ENCODE results near the gene JMJD4. TPM values are rescaled to one million over a fixed set of nuclear protein-coding genes. Genes with fewer than 3 reads are reported as not detected.

Gene JMJD4
- total RNA-seq, 1 donor from 2014 or later: 20.6 TPM

DNA sequence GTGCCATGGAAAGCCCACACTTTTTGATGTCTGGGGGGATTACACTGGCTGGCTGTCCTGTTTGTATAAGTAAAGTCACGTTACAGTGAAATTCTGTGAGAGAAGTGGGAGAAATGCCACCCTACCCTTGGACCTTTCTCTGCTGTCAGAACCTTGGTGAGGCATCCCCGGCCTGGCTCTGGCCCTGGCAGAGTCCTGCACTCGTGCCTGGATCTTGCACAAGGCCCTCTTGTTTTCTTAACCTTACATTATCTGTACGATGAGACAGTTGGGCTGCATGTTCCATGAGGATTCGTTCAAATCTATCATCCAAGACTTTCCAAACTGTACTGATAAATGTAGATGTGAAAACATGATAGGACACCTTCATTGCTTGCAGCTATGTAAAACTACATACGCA lies 11.6 kb upstream of the JMJD4 start:
- no peaks in the 10 kb centered on the region for H3K9me3 Mint-ChIP-seq
- H3K4me1 Mint-ChIP-seq: no peaks in the 10 kb centered on the region
- H3K27me3 Mint-ChIP-seq (ENCODE audit: low read depth): no peaks in the 10 kb centered on the region
- peaks cover 11% of the 10 kb centered on the region for H3K36me3 Mint-ChIP-seq
- no peak overlapping the region for H3K4me3 Mint-ChIP-seq
- no peak overlapping the region for H3K27ac Mint-ChIP-seq
- DNase-seq (ENCODE audit: low spot score in 2 of 2, unreplicated experiment in 2 of 2): no peak
- TF ChIP-seq, protein P1, sequence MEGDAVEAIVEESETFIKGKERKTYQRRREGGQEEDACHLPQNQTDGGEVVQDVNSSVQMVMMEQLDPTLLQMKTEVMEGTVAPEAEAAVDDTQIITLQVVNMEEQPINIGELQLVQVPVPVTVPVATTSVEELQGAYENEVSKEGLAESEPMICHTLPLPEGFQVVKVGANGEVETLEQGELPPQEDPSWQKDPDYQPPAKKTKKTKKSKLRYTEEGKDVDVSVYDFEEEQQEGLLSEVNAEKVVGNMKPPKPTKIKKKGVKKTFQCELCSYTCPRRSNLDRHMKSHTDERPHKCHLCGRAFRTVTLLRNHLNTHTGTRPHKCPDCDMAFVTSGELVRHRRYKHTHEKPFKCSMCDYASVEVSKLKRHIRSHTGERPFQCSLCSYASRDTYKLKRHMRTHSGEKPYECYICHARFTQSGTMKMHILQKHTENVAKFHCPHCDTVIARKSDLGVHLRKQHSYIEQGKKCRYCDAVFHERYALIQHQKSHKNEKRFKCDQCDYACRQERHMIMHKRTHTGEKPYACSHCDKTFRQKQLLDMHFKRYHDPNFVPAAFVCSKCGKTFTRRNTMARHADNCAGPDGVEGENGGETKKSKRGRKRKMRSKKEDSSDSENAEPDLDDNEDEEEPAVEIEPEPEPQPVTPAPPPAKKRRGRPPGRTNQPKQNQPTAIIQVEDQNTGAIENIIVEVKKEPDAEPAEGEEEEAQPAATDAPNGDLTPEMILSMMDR (IDR thresholded peaks at IDR 0.05; ENCODE audit: unreplicated experiment): no peak

DNA sequence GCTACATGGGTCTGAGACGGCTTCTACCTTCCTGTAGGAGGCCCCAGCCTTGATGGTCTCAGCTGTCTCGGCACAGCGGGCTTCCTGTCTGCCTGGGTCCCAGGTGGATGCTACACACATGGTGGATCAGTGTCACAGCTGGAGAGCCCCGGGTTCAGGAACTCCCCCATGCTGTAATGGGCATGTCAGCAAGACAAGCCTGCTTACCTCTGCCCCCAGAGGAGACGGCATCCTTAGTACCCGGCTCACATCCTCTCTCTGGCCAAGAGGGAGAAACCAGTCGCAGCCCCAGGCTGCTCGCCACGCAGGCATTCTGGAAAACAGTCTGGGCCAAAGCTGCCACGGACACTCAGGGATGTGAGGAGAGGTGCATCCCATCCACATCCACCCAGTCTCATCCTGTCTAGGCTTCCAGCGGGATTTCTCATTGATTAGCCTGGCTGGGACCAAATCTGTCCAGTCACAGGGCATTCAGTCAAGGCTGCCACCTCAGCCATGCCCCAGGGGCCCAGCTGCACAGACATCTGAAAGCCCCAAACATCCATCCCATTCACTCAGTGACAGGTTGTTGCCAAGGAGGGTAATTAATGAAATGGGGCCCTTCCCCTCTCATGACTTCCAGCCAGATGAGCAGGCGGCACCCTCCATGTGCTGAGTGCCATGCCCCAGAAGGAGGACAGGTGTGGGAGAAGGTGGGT lies 10.6 kb upstream of the JMJD4 start:
- no peaks in the 10 kb centered on the region for H3K4me1 Mint-ChIP-seq
- TF ChIP-seq, protein P1 (IDR thresholded peaks at IDR 0.05; ENCODE audit: unreplicated experiment): no peak
- DNase-seq (ENCODE audit: low spot score in 2 of 2, unreplicated experiment in 2 of 2): no peak

DNA sequence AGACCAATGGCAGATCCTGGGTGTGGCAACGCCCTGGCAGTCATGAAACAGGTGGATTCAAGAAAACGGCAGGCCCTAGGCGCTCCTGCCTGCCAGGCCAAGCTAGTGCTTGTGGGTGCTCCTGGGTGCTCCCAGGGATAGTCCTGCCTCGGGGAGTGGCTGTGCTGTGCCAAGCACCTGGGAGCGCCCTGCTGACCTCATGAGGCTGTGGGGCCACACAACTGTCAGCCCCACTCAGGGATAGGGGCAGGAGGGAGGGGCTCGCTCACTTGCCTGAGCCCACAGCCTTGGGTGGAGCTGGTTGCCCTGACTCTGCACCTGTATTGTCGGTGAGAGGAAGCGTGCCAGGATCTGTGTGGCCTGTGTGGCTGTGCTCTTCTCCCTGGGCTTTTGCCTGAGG lies 9.6 kb upstream of the JMJD4 start:
- no peaks in the 10 kb centered on the region for H3K4me1 Mint-ChIP-seq
- no peak overlapping the region for H3K27ac Mint-ChIP-seq
- TF ChIP-seq, protein P1 (IDR thresholded peaks at IDR 0.05; ENCODE audit: unreplicated experiment): no peak
- H3K4me3 Mint-ChIP-seq: no peak overlapping the region
- H3K9me3 Mint-ChIP-seq: no peaks in the 10 kb centered on the region
- no peak for DNase-seq (ENCODE audit: low spot score in 2 of 2, unreplicated experiment in 2 of 2)
- H3K36me3 Mint-ChIP-seq: peaks cover 7% of the 10 kb centered on the region
- H3K27me3 Mint-ChIP-seq (ENCODE audit: low read depth): no peaks in the 10 kb centered on the region

More for the DNA sequence above, 10.6 kb upstream of the JMJD4 start:
- H3K27ac Mint-ChIP-seq: no peak overlapping the region
- no peak overlapping the region for H3K4me3 Mint-ChIP-seq
- H3K36me3 Mint-ChIP-seq: peaks cover 6% of the 10 kb centered on the region
- H3K9me3 Mint-ChIP-seq: no peaks in the 10 kb centered on the region
- no peaks in the 10 kb centered on the region for H3K27me3 Mint-ChIP-seq (ENCODE audit: low read depth)

DNA sequence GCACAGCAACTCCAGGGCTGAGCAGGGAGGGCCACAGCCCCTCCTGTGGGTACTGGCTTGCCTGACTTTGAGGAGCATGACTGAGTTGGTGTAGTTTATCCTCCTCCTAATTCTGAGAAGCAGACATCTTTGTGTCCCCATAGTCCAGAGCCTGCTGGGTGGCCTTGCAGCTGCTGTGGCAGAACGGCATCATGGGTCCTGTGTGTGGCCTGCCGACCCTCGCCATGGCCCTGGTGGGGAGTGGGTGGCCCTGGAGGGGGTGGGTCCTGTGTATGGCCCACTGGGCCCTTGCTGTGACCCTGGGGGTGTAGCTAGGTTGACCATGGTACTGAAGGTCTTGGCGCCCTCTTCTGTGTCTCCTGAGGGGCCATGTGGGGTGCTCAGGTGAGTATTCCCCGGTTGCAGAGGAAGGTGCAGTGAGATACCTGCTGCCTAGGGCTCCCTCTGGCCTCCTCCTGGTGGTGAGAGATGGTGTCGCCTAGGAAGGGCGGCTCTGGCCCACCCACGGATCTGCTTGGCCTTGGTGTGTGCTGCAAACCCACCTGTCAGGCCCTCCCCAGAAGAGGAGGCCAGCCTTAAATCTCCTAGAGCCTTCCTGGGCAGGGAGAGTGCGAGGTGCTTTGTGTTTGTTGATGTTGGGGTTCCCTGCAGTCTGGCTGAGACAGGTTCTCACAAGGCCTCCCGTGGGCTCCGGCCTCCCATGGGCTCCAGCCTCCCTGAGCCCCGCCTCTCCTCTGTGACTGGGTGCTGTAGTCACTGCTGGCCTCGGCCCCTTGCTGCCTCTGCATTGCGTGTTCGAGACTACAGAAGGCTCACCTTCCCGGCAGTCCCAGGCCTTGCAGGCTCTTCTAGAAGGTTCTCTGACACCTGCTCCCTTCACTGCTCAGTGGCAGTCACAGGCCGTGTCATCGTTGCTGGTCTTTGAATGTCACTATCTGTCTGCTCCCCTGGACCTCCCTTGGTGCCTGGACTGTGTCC lies 7.9 kb upstream of the JMJD4 start:
- no peak for DNase-seq (ENCODE audit: low spot score in 2 of 2, unreplicated experiment in 2 of 2)
- Mint-ChIP-seq H3K36me3 (peaks cover 4% of the 10 kb centered on the region), H3K27ac (no peak overlapping the region), H3K9me3 (no peaks in the 10 kb centered on the region), H3K4me1 (no peaks in the 10 kb centered on the region), H3K27me3 (ENCODE audit: low read depth) (no peaks in the 10 kb centered on the region), H3K4me3 (no peak overlapping the region)
- TF ChIP-seq, protein P1 (IDR thresholded peaks at IDR 0.05; ENCODE audit: unreplicated experiment): no peak

DNA sequence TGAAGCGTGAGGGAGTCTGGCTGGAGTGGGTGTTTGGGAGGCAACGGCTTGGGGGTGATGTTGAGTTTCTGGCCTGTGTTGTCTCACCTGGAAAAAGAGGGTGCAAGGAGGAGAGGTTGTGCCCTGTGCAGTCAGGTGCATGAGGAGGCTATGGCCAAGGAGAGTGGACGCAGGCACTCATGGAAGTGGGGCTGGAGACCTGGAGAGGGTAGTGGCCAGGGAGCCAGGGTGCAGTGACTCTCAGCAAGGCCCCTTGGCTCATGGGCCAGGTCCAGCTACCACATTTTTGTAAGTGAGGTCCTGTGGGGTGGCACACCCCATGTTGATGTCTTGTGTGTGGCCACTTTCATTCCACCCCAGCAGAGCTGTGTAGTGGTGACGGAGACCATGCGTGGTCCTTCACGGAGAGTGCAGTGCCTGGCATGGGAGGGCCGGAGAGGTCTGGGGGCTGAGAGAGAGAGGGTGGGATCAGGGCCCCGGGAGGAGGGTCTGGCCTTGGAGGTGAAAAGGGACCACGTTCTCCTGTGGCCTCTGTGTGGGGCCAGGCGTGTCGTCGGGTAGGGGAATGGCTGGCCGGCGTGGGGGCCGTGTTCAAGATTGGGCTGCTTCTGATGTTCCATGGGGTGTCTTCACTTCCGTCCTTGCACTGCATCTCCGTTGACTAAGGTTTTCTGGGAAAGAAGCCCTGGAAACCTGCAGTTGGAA lies 6.2 kb upstream of the JMJD4 start:
- TF ChIP-seq, protein P1 (IDR thresholded peaks at IDR 0.05; ENCODE audit: unreplicated experiment): no peak
- peaks cover 8% of the 10 kb centered on the region for H3K4me1 Mint-ChIP-seq
- no peaks in the 10 kb centered on the region for H3K9me3 Mint-ChIP-seq
- no peak overlapping the region for H3K27ac Mint-ChIP-seq
- peaks cover 4% of the 10 kb centered on the region for H3K36me3 Mint-ChIP-seq
- H3K27me3 Mint-ChIP-seq (ENCODE audit: low read depth): no peaks in the 10 kb centered on the region
- H3K4me3 Mint-ChIP-seq: no peak overlapping the region
- DNase-seq (ENCODE audit: low spot score in 2 of 2, unreplicated experiment in 2 of 2): no peak
